ENCODE results near the gene MPZ. TPM values are rescaled to one million over a fixed set of nuclear protein-coding genes. Genes with fewer than 3 reads are reported as not detected.

The MPZ gene
- total RNA-seq, 5 donors from 2014 or later (not counting 1 experiment from before 2014, with no cell fraction given) = 3.4 to 7.9 (median 6.1) TPM

DNA sequence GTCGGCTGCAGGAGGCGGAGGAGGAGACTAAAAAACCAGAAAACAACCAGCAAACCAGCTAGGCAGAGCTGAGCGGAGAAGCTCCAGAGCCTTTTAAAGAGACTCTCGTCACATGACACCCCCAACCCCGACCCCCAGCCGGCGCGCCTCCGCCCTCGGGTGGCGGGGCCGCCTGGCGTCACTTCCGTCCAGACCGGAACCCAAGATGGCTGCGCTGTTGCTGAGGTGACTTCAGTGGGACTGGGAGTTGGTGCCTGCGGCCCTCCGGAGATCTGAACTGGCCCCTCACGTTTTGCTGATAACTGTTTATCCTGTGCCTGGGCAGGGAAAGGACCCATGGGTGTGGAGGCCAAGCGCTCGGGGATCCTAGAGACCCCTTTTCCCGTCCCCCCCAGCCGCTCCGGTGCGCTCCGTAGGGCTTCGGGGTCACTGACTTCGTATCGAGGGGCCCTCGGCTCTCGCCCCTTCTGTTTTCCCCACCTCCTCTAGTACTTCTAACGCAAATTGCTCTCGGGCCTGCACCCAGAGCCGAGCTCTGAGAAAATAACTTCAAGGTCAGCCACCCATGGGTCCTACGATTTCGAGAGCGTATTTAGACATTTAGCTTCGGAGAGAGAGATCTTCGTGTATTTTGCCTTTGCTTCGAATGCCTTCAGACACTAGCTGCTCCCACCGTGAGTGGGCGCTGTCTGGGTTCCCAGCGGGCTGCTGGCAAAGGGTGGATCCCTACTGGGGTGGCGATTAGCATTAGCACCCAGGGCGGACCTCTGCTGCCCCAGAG, 4.6 kb upstream of the MPZ start, which contains the start of gene SDHC:
TSS of gene SDHC (plus strand) at position 181 of the 781 bp plus-strand sequence. CDS start at position 206, 25 bp downstream.
- H3K27me3 ChIP-seq (replicated peaks in 1 of 2; ENCODE audit: control insufficient read depth in 2 of 2, extremely low read depth in 1 of 2, insufficient read depth in 2 of 2, low read length in 1 of 2) = no peaks in the 10 kb centered on the region
- Mint-ChIP-seq H3K27ac (peak within 1 kb of the TSS; percentile 99), H3K27me3 (no peaks in the 10 kb centered on the region), H3K4me3 (peak within 1 kb of the TSS; percentile 94 to 97 (median 96)), H3K9me3 (no peaks in the 10 kb centered on the region), H3K36me3 (peaks cover 4% of the 10 kb centered on the region), H3K4me1 (peaks cover 26 to 30% (median 29%) of the 10 kb centered on the region in 3 donors)
- H3K27ac ChIP-seq (ENCODE audit: low read length) = peak within 1 kb of the TSS; percentile 96
- DNase-seq = peak; percentile 78 to 95 (median 90)
- no peaks in the 10 kb centered on the region for H3K36me3 ChIP-seq (ENCODE audit: control insufficient read depth in 2 of 2, extremely low read depth in 1 of 2, insufficient read depth in 1 of 2, low read length in 1 of 2)
- POLR2A ChIA-PET = interaction anchor here in 1 of 2 donors (0.6 to 2.4 kb wide), 7 partner anchors 8 to 1905 kb away, joined by 3 to 14 read pairs (median 7); partner anchors contain the start of genes NDUFS2 and TOMM40L
- CTCF ChIA-PET = interaction anchor here (0.5 to 2.5 kb wide), 10 partner anchors 9 to 270 kb away, joined by 3 to 29 read pairs (median 6); partner anchors contain the start of gene TOMM40L (in 1 of the 2)
- H3K4me3 ChIP-seq (ENCODE audit: control insufficient read depth in 1 of 2, extremely low read depth in 1 of 2, low read length in 1 of 2) = peak within 1 kb of the TSS; percentile 93 to 100
- no peaks in the 10 kb centered on the region for H3K9me3 ChIP-seq
- H3K4me1 ChIP-seq (ENCODE audit: control insufficient read depth in 1 of 2, extremely low read depth in 1 of 2, insufficient read depth in 2 of 2, low read length in 2 of 2) = peaks cover 11 to 13% of the 10 kb centered on the region in 2 experiments
- peak; percentile 99 for ATAC-seq (replicated peaks in 1 of 4)
- under 1% methylated on average over 34 of the region's 45 CpGs for whole genome bisulfite sequencing (ENCODE audit: insufficient coverage)

DNA sequence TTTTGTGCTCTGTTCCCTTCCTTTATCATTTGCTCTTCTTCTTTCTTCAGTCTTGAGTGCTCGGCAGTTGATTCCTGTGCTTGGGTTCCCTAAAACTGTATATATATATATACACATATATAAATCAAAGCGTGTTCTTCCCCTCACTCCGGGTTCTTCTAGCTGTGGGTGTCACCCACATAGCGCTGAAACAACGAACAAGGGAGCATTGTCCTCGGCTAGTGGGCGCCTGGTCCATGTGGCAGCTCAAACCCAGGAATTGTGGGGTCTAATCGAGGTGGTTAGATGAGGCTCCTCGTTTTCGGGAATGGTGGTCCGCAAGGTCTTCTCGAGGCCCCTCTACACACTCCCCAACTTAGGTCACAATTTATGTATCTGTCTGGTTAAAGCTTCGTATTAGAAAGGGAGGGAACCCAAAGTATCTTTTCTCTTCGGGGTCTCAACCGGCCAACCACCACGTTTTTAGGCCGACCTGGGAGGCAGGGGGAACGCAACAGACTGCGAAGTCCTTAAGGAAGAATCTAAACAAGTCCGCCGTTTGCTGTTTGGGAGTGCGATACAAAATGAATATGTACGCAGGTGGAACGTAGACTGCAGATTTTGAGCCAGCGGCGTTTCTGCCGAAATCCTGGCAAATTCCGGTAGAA, 3.9 kb upstream of the MPZ start:
- H3K9me3 Mint-ChIP-seq = no peaks in the 10 kb centered on the region
- peaks cover 26 to 30% (median 29%) of the 10 kb centered on the region in 3 donors for H3K4me1 Mint-ChIP-seq
- peaks cover 4% of the 10 kb centered on the region for H3K36me3 Mint-ChIP-seq
- peak overlapping the region; percentile 93 to 100 for H3K4me3 ChIP-seq (ENCODE audit: control insufficient read depth in 1 of 2, extremely low read depth in 1 of 2, low read length in 1 of 2)
- H3K27ac ChIP-seq (ENCODE audit: low read length) = peak overlapping the region; percentile 96
- POLR2A ChIA-PET = interaction anchor here in 1 of 2 donors (0.6 to 2.4 kb wide), 6 partner anchors 8 to 1906 kb away, joined by 3 to 14 read pairs (median 4); partner anchors contain the start of genes NDUFS2 and TOMM40L
- H3K4me1 ChIP-seq (ENCODE audit: control insufficient read depth in 1 of 2, extremely low read depth in 1 of 2, insufficient read depth in 2 of 2, low read length in 2 of 2) = peaks cover 11 to 13% of the 10 kb centered on the region in 2 experiments
- ATAC-seq (replicated peaks in 1 of 4) (no peak), DNase-seq (peak in 1 of 35 experiments; percentile 17)
- no peaks in the 10 kb centered on the region for H3K9me3 ChIP-seq
- 0% methylated on average over 16 of the region's 28 CpGs for WGBS (ENCODE audit: insufficient coverage)
- H3K27me3 Mint-ChIP-seq = no peaks in the 10 kb centered on the region
- no peaks in the 10 kb centered on the region for H3K27me3 ChIP-seq (replicated peaks in 1 of 2; ENCODE audit: control insufficient read depth in 2 of 2, extremely low read depth in 1 of 2, insufficient read depth in 2 of 2, low read length in 1 of 2)
- CTCF ChIA-PET = interaction anchor here (0.5 to 2.5 kb wide), 9 partner anchors 8 to 269 kb away, joined by 3 to 29 read pairs (median 6); partner anchors contain the start of gene TOMM40L (in 1 of the 2)
- peak overlapping the region; percentile 99 for H3K27ac Mint-ChIP-seq
- peak overlapping the region; percentile 94 to 97 (median 96) for H3K4me3 Mint-ChIP-seq
- no peaks in the 10 kb centered on the region for H3K36me3 ChIP-seq (ENCODE audit: control insufficient read depth in 2 of 2, extremely low read depth in 1 of 2, insufficient read depth in 1 of 2, low read length in 1 of 2)

- 100% methylated on average over 1 of the region's 4 CpGs for WGBS (ENCODE audit: insufficient coverage)
- POLR2A ChIA-PET = interaction anchor here in 1 of 2 donors (0.6 kb wide), 1 partner anchor 279 kb away, joined by 3 read pairs; no protein-coding TSS in a partner anchor
- CTCF ChIA-PET = interaction anchor here in 1 of 2 donors (0.7 kb wide), 1 partner anchor 25 kb away, joined by 3 read pairs; no protein-coding TSS in a partner anchor
- H3K4me1 ChIP-seq (ENCODE audit: control insufficient read depth in 1 of 2, extremely low read depth in 1 of 2, insufficient read depth in 2 of 2, low read length in 2 of 2) = peaks cover 11 to 17% of the 10 kb centered on the region in 2 experiments
- Mint-ChIP-seq H3K36me3 (no peaks in the 10 kb centered on the region), H3K27me3 (no peaks in the 10 kb centered on the region), H3K4me1 (peaks cover 32% of the 10 kb centered on the region in 3 donors), H3K27ac (no peak overlapping the region), H3K4me3 (no peak overlapping the region), H3K9me3 (no peaks in the 10 kb centered on the region)
- no peak for DNase-seq
- H3K27ac ChIP-seq (ENCODE audit: low read length) = no peak overlapping the region
- no peaks in the 10 kb centered on the region for H3K9me3 ChIP-seq
- no peak overlapping the region for H3K4me3 ChIP-seq (ENCODE audit: control insufficient read depth in 1 of 2, extremely low read depth in 1 of 2, low read length in 1 of 2)
- no peaks in the 10 kb centered on the region for H3K27me3 ChIP-seq (replicated peaks in 1 of 2; ENCODE audit: control insufficient read depth in 2 of 2, extremely low read depth in 1 of 2, insufficient read depth in 2 of 2, low read length in 1 of 2)
- no peak for ATAC-seq (replicated peaks in 1 of 4)
- H3K36me3 ChIP-seq (ENCODE audit: control insufficient read depth in 2 of 2, extremely low read depth in 1 of 2, insufficient read depth in 1 of 2, low read length in 1 of 2) = no peaks in the 10 kb centered on the region
Measured at GRCh38 chr1:161311595-161312181, 1.9 kb upstream of the MPZ start.

- peaks cover 0 to under 1% of the 10 kb centered on the region in 2 donors for H3K36me3 ChIP-seq (ENCODE audit: control insufficient read depth in 2 of 2, extremely low read depth in 1 of 2, insufficient read depth in 1 of 2, low read length in 1 of 2)
- H3K36me3 Mint-ChIP-seq = no peaks in the 10 kb centered on the region
- no peaks in the 10 kb centered on the region for H3K27me3 ChIP-seq (replicated peaks in 1 of 2; ENCODE audit: control insufficient read depth in 2 of 2, extremely low read depth in 1 of 2, insufficient read depth in 2 of 2, low read length in 1 of 2)
- H3K9me3 Mint-ChIP-seq = no peaks in the 10 kb centered on the region
- ChIA-PET POLR2A (interaction anchor here in 1 of 2 donors (0.5 kb wide), 1 partner anchor 275 kb away, joined by 6 read pairs; no protein-coding TSS in a partner anchor), CTCF (interaction anchor here (0.6 to 4.0 kb wide), 3 partner anchors 18 to 1270 kb away, joined by 3 to 36 read pairs (median 3); partner anchors contain the start of gene TOMM40L (in 1 of the 2))
- no peaks in the 10 kb centered on the region for H3K27me3 Mint-ChIP-seq
- H3K4me3 Mint-ChIP-seq = no peak overlapping the region
- H3K4me3 ChIP-seq (ENCODE audit: control insufficient read depth in 1 of 2, extremely low read depth in 1 of 2, low read length in 1 of 2) = no peak overlapping the region
- H3K27ac Mint-ChIP-seq = peak overlapping the region; percentile 84 to 88
- H3K4me1 ChIP-seq (ENCODE audit: control insufficient read depth in 1 of 2, extremely low read depth in 1 of 2, insufficient read depth in 2 of 2, low read length in 2 of 2) = peaks cover 11 to 27% of the 10 kb centered on the region in 2 experiments
- H3K27ac ChIP-seq (ENCODE audit: low read length) = peak overlapping the region; percentile 80
- DNase-seq = no peak
- no CpG with 5 or more reads among the region's 2 CpGs for whole genome bisulfite sequencing (ENCODE audit: insufficient coverage)
- no peak for ATAC-seq (replicated peaks in 1 of 4)
- peaks cover 33 to 42% (median 37%) of the 10 kb centered on the region in 3 donors for H3K4me1 Mint-ChIP-seq
- H3K9me3 ChIP-seq = no peaks in the 10 kb centered on the region
Measured at GRCh38 chr1:161307892-161308638, 1.7 kb downstream of the MPZ start.

DNA sequence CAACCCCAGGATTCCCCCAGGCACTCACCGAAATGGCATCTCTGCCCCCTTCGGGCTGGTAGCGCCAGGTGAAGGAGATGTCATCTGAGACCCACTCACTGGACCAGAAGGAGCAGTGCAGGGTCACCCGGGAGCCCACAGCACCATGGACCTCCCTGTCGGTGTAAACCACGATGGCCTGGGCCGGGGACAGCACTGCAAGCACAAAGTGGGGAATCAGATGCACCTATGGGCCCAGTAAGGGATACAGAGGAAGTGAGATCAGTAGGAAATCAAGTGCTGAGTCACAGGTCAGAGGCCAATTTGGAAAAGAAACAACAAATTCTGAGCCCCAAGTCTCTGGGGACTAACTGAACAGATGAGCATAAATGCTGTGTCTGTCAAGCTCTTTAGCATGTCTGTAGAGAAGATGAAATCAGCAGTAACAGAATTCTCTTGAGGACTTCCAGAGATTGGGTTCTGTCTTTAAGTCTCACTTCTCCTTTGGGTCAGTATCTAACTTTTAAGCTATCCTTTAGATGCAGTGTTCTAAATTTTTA, 2.5 kb downstream of the MPZ start:
- Histone ChIP-seq H3K4me1 (ENCODE audit: control insufficient read depth in 1 of 2, extremely low read depth in 1 of 2, insufficient read depth in 2 of 2, low read length in 2 of 2) (peaks cover 11 to 27% of the 10 kb centered on the region in 2 experiments), H3K4me3 (ENCODE audit: control insufficient read depth in 1 of 2, extremely low read depth in 1 of 2, low read length in 1 of 2) (no peak overlapping the region), H3K27ac (ENCODE audit: low read length) (peak overlapping the region; percentile 80), H3K36me3 (ENCODE audit: control insufficient read depth in 2 of 2, extremely low read depth in 1 of 2, insufficient read depth in 1 of 2, low read length in 1 of 2) (peaks cover 0 to 2% of the 10 kb centered on the region in 2 donors), H3K9me3 (no peaks in the 10 kb centered on the region), H3K27me3 (replicated peaks in 1 of 2; ENCODE audit: control insufficient read depth in 2 of 2, extremely low read depth in 1 of 2, insufficient read depth in 2 of 2, low read length in 1 of 2) (no peaks in the 10 kb centered on the region)
- WGBS (ENCODE audit: insufficient coverage) = 83% methylated on average over 7 of the region's 7 CpGs
- Mint-ChIP-seq H3K36me3 (no peaks in the 10 kb centered on the region), H3K27ac (peak overlapping the region; percentile 94), H3K9me3 (no peaks in the 10 kb centered on the region), H3K27me3 (no peaks in the 10 kb centered on the region), H3K4me3 (peak overlapping the region in 2 of 3 donors; percentile 3 to 41), H3K4me1 (peaks cover 33 to 42% (median 41%) of the 10 kb centered on the region in 3 donors)
- POLR2A ChIA-PET = interaction anchor here (0.5 to 0.6 kb wide), 2 partner anchors 221 to 274 kb away, joined by 6 read pairs; no protein-coding TSS in a partner anchor
- peak in 4 of 35 experiments; percentile 5 to 44 (median 14) for DNase-seq
- no peak for ATAC-seq (replicated peaks in 1 of 4)
- CTCF ChIA-PET = interaction anchor here (0.6 to 4.0 kb wide), 5 partner anchors 10 to 1269 kb away, joined by 3 to 36 read pairs (median 6); partner anchors contain the start of gene TOMM40L (in 1 of the 2)

Measured in T-cell (primary cell).